ENCODE results near the gene SPRY4. TPM values are rescaled to one million over a fixed set of nuclear protein-coding genes. Genes with fewer than 3 reads are reported as not detected.

Gene SPRY4
- total and polyA plus RNA-seq, 4 donors, result 16.7 to 33.9 (median 23.2) TPM

DNA sequence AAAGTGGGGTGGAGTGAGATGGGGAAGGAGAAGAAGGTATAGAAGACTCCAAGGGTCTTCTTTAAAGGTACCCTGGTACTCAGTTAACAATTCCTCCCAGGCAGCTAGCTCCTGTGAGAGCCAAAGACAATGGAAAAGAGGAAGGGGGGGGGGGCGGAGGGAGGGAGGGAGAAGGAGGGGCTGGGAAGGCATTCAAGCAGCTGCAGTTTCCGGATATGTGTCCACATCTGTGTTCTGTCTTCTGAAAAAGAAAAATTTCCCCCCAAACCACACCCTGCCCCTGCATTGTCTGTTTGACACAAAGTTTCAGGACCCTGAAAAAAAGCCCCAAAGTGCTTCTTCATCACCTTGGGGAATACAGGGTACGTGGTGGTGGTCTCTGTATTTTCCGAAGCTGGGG is 11.1 kb downstream of the SPRY4 start:
- H3K36me3 ChIP-seq (ENCODE audit: control insufficient read depth in 4 of 4, insufficient read depth in 4 of 4, low read length in 4 of 4), result peaks cover 0 to 40% (median 24%) of the 10 kb centered on the region in 4 donors
- H3K9ac ChIP-seq (ENCODE audit: insufficient read depth in 1 of 2, low read length in 2 of 2), result no peak overlapping the region
- H3K27me3 ChIP-seq (ENCODE audit: control insufficient read depth in 3 of 3, insufficient read depth in 3 of 3, low read length in 2 of 3), result no peaks in the 10 kb centered on the region
- no peak for TF ChIP-seq CTCF (IDR thresholded peaks at IDR 0.05; ENCODE audit: control extremely low read depth, extremely low read depth)
- WGBS, 2 donors, result 53 to 56% methylated on average over 4 of the region's 4 CpGs
- H3K9me3 ChIP-seq (ENCODE audit: control insufficient read depth in 4 of 4, insufficient read depth in 3 of 4, low read length in 3 of 4), result no peaks in the 10 kb centered on the region
- peak overlapping the region in 1 of 2 donors; percentile 60 for H3K27ac ChIP-seq (ENCODE audit: low read depth in 1 of 2, low read length in 1 of 2)
- peaks cover 20 to 53% (median 32%) of the 10 kb centered on the region in 5 donors for H3K4me1 ChIP-seq (ENCODE audit: control insufficient read depth in 5 of 5, insufficient read depth in 5 of 5, low read length in 5 of 5)
- no peak overlapping the region for H3K4me3 ChIP-seq
- no peak for DNase-seq
- ATAC-seq (ENCODE audit: insufficient read depth, low FRiP score), result no peak

DNA sequence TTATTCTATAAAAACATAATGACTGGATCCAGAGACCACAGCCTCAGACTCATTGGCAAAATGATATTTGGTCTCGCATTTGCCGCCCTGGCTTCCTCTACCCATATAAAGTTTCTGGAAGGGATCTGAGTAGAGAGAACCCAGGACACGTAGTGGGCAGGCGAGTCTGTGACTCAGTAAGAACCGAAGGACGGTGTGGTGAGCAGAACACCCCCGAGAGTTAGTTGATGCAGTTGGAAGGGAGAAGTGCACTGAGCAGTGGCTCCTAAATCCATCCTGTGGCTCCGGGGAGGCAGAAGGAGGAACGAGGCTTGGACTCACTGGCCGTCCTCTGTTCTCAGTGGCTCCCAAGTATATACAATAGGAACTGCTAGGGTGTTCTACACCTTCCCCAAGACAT is 11.5 kb downstream of the SPRY4 start:
- Histone ChIP-seq H3K4me1 (ENCODE audit: control insufficient read depth in 5 of 5, insufficient read depth in 5 of 5, low read length in 5 of 5) (peaks cover 20 to 49% (median 30%) of the 10 kb centered on the region in 5 donors), H3K9me3 (ENCODE audit: control insufficient read depth in 4 of 4, insufficient read depth in 3 of 4, low read length in 3 of 4) (no peaks in the 10 kb centered on the region), H3K4me3 (no peak overlapping the region), H3K9ac (ENCODE audit: insufficient read depth in 1 of 2, low read length in 2 of 2) (no peak overlapping the region), H3K36me3 (ENCODE audit: control insufficient read depth in 4 of 4, insufficient read depth in 4 of 4, low read length in 4 of 4) (peaks cover 0 to 40% (median 24%) of the 10 kb centered on the region in 4 donors), H3K27me3 (ENCODE audit: control insufficient read depth in 3 of 3, insufficient read depth in 3 of 3, low read length in 2 of 3) (no peaks in the 10 kb centered on the region), H3K27ac (ENCODE audit: low read depth in 1 of 2, low read length in 1 of 2) (peak overlapping the region in 1 of 2 donors; percentile 17)
- DNase-seq (no peak), ATAC-seq (ENCODE audit: insufficient read depth, low FRiP score) (no peak)
- 69 to 77% methylated on average over 10 of the region's 10 CpGs for WGBS, 2 donors
- TF ChIP-seq CTCF (IDR thresholded peaks at IDR 0.05; ENCODE audit: control extremely low read depth, extremely low read depth), result no peak

DNA sequence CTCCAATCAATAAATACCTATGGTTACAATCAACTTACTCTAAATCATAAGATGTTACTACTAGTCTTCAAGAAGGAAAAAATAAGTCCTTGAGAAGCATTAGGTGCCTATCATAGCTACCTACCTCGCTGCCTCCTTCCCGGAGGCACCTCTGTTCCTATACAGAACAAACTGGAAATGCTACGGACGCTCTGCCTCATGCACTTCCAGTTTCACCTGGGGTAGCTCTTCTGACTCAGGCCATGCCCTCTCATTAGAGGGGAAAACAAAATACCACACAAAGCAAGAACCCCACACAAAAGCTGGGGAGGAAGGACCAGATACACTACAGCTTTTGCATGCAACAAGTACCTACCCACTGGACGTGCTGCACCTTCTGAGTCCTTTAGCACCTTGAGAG is 12.4 kb downstream of the SPRY4 start:
- peaks cover 0 to 38% (median 24%) of the 10 kb centered on the region in 4 donors for H3K36me3 ChIP-seq (ENCODE audit: control insufficient read depth in 4 of 4, insufficient read depth in 4 of 4, low read length in 4 of 4)
- peaks cover 20 to 40% (median 29%) of the 10 kb centered on the region in 5 donors for H3K4me1 ChIP-seq (ENCODE audit: control insufficient read depth in 5 of 5, insufficient read depth in 5 of 5, low read length in 5 of 5)
- 85 to 94% methylated on average over 5 of the region's 5 CpGs for WGBS, 2 donors
- H3K27me3 ChIP-seq (ENCODE audit: control insufficient read depth in 3 of 3, insufficient read depth in 3 of 3, low read length in 2 of 3), result no peaks in the 10 kb centered on the region
- DNase-seq (no peak), ATAC-seq (ENCODE audit: insufficient read depth, low FRiP score) (no peak)
- no peaks in the 10 kb centered on the region for H3K9me3 ChIP-seq (ENCODE audit: control insufficient read depth in 4 of 4, insufficient read depth in 3 of 4, low read length in 3 of 4)
- H3K27ac ChIP-seq (ENCODE audit: low read depth in 1 of 2, low read length in 1 of 2), result no peak overlapping the region
- H3K9ac ChIP-seq (ENCODE audit: insufficient read depth in 1 of 2, low read length in 2 of 2), result no peak overlapping the region
- no peak overlapping the region for H3K4me3 ChIP-seq
- no peak for TF ChIP-seq CTCF (IDR thresholded peaks at IDR 0.05; ENCODE audit: control extremely low read depth, extremely low read depth)

DNA sequence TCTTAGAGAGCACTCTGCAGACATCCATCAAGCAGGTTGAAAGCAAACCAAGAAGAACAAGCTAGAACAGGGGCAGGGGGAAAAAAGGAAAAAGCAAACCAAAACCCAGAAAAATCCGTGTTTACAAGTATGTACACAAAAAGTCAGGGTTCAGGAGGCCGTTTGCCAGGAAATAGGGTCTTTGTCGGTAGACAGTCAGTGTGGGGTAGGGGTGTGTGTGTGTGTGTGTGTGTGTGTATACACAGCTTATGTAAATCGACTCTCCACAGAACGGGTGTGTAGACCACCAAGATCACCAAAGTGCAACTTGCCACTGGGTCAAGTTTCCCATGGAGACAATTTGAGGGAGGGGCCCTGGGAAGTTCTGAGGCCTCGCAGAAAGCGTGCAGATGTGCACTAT is 13.1 kb downstream of the SPRY4 start:
- ATAC-seq (ENCODE audit: insufficient read depth, low FRiP score) (no peak), DNase-seq (no peak)
- no peaks in the 10 kb centered on the region for H3K9me3 ChIP-seq (ENCODE audit: control insufficient read depth in 4 of 4, insufficient read depth in 3 of 4, low read length in 3 of 4)
- no peak overlapping the region for H3K27ac ChIP-seq (ENCODE audit: low read depth in 1 of 2, low read length in 1 of 2)
- WGBS, 2 donors, result 75 to 78% methylated on average over 7 of the region's 7 CpGs
- no peak overlapping the region for H3K9ac ChIP-seq (ENCODE audit: insufficient read depth in 1 of 2, low read length in 2 of 2)
- H3K4me1 ChIP-seq (ENCODE audit: control insufficient read depth in 5 of 5, insufficient read depth in 5 of 5, low read length in 5 of 5), result peaks cover 15 to 33% (median 23%) of the 10 kb centered on the region in 5 donors
- TF ChIP-seq CTCF (IDR thresholded peaks at IDR 0.05; ENCODE audit: control extremely low read depth, extremely low read depth), result no peak
- H3K36me3 ChIP-seq (ENCODE audit: control insufficient read depth in 4 of 4, insufficient read depth in 4 of 4, low read length in 4 of 4), result peaks cover 0 to 35% (median 24%) of the 10 kb centered on the region in 4 donors
- H3K4me3 ChIP-seq, result no peak overlapping the region
- no peaks in the 10 kb centered on the region for H3K27me3 ChIP-seq (ENCODE audit: control insufficient read depth in 3 of 3, insufficient read depth in 3 of 3, low read length in 2 of 3)
